Aorta (tissue), 5 donors: ENCODE data around the gene TSPAN32. TPM values are rescaled to one million over a fixed set of nuclear protein-coding genes. Genes with fewer than 3 reads are reported as not detected.
"Not testable (repeated sequence)": the region's sequence is repeated elsewhere in the genome, so short reads cannot be mapped to it uniquely, and the experiment has no call there.

Source experiments
- ATAC-seq: fragments of 200-7000 bp; cut with Tn5 transposase; one replicate; pipeline ENCODE4 v1.9.1; 2022; ENCODE audit warnings: moderate library complexity; ENCODE audit not compliant: low FRiP score
- DNase-seq, 2 donors: peaks; one replicate each; pipeline ENCODE4 v3.0.0-alpha.2; 2020
- H3K27ac ChIP-seq, 2 donors: one replicate each; pipeline ENCODE4 v1.5.1; 2013; ENCODE audit warnings: low read length in 2 of 2, mild to moderate bottlenecking in 2 of 2, moderate library complexity in 2 of 2, control low read depth in 1 of 2, inconsistent platforms in 1 of 2, low read depth in 1 of 2
- H3K27me3 ChIP-seq, 2 donors: one replicate each; pipeline ENCODE4 v1.6.1; 2013; ENCODE audit warnings: control low read depth in 1 of 2, low read length in 1 of 2, mild to moderate bottlenecking in 1 of 2, moderate library complexity in 1 of 2; ENCODE audit not compliant: insufficient read depth in 2 of 2, control insufficient read depth in 1 of 2
- H3K36me3 ChIP-seq, 2 donors: one replicate each; pipeline ENCODE4 v1.6.1; 2013; ENCODE audit warnings: control low read depth in 1 of 2, low read length in 1 of 2, mild to moderate bottlenecking in 1 of 2; ENCODE audit not compliant: insufficient read depth in 2 of 2, control insufficient read depth in 1 of 2
- H3K4me1 ChIP-seq, 2 donors: one replicate each; pipeline ENCODE4 v1.6.1; 2013; ENCODE audit warnings: low read length in 2 of 2, control low read depth in 1 of 2, mild to moderate bottlenecking in 1 of 2, moderate library complexity in 1 of 2; ENCODE audit not compliant: insufficient read depth in 2 of 2, control insufficient read depth in 1 of 2
- H3K4me3 ChIP-seq, 2 donors: one replicate each; pipeline ENCODE4 v1.5.1; 2013; ENCODE audit warnings: low read length in 2 of 2, control low read depth in 1 of 2, mild to moderate bottlenecking in 1 of 2
- H3K9me3 ChIP-seq: one replicate; pipeline ENCODE4 v1.6.1; 2013; ENCODE audit warnings: mild to moderate bottlenecking, low read length; ENCODE audit not compliant: control insufficient read depth
- WGBS, 2 donors: extraction: QIAGEN DNeasy Blood & Tissue Kit; methylation state at CpG; one replicate each; pipeline ENCODE4 v1.1.7; 2013; 5-methylcytosine and 5-hydroxymethylcytosine counted together
- intact Hi-C, 2 donors: fragments of 100-400 bp; cut with DNase I; formaldehyde crosslinking; loops; one replicate each; pipeline versions ENCODE4 v1.14.2 to v1.15.0; 2022
- polyA plus RNA-seq, 2 donors: library from polyadenylated mRNA; stranded (reverse); fragments of 200-250 nt; gene quantifications; one replicate each; pipeline ENCODE4 v1.2.3, GENCODE V29; 2013
- total RNA-seq, 2 donors: library from RNA; stranded (reverse); fragmentation: NEBNext Ultra II Directional; extraction: Animal tissue kit (Norgen Biotek cat#: 25700); gene quantifications; one replicate each; pipeline ENCODE4 v1.2.1, GENCODE V29; 2021
- donor health status: healthy with polysubstance abuse.
- donor health status: Bipolar disorder and iron deficiency.
- donor health status: DM: no; HTN: no; CAD: no.
- donor health status: DM: no; HTN: no; CAD: no.
- donor health status: DM: yes; HTN: yes; CAD: no.

TSPAN32 gene
- total and polyA plus RNA-seq, 4 donors: 0.84 to 8.7 (median 3.5) TPM; not detected in 1

DNA sequence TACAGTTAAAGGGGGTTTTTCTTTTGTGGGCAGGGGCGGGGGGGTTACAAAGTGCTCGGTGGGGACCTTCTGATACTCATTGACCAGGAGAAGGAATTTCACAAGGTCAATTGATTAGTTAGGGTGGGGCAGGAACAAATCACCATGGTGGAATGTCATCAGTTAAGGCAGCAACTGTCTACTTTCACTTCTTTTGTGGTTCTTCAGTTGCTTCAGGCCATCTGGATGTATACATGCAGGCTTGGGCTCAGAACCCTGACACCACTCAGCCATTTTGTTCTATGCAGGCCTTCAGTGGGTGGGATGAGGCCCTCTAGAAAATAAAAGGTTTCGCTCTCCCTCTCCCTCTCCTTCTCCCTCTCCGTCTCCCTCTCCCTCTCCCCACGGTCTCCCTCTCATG, 29.6 kb downstream of the TSPAN32 start:
- Histone ChIP-seq H3K9me3 (no peaks in the 10 kb centered on the region), H3K4me3 (no peak overlapping the region), H3K27me3 (no peaks in the 10 kb centered on the region), H3K4me1 (no peaks in the 10 kb centered on the region), H3K36me3 (no peaks in the 10 kb centered on the region), H3K27ac (no peak overlapping the region)
- ATAC-seq: no peak
- no peak for DNase-seq
- 95 to 97% methylated on average over 5 of the region's 5 CpGs for WGBS, 2 donors
- intact Hi-C loops: no loop called here

- DNase-seq: not testable (repeated sequence)
These were observed 30.8 kb downstream of the TSPAN32 start for GRCh38 chr11:2332569-2332968.

DNA sequence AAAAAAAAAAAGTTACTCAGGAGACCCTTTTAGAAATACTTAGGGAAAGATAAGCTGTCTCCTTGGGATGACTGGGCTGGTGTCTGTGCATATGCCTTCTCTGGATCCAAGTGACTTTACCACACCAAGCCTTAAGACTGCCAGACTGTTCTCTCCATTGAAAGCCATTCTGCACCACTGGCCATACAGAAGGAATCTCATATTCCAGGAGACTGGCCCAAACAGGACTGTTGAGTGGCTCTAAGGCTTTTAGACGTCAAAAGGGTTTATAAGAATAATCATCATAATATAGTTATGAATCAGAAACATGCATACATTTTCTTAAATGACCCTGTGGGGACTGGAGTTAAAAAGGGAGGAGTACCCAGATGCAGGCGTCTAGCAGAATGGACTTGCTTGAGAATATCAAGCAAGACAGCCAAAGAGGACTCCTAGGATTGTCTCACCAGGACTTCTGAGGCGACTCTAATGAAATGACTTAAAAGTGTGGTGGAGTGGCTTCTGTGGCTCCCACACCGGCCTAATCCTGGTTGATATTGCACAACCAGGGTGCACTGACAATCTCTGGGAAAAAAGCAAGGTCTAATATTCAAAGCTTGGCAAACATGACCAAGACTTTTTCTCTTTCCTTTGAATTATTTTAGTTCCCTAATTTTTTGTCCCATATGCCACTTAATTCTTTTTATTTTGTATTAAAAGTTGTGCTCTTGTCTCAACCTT, 31.8 kb downstream of the TSPAN32 start:
- intact Hi-C loops, ATAC-seq, H3K9me3 ChIP-seq, H3K4me3 ChIP-seq, H3K27ac ChIP-seq, H3K4me1 ChIP-seq, DNase-seq, H3K36me3 ChIP-seq, H3K27me3 ChIP-seq: not testable (repeated sequence)
- 95 to 100% methylated on average over 2 of the region's 4 CpGs for WGBS, 2 donors

More at GRCh38 chr11:2332569-2332968, 30.8 kb downstream of the TSPAN32 start:
- H3K27me3 ChIP-seq, intact Hi-C loops, H3K27ac ChIP-seq, H3K36me3 ChIP-seq, H3K4me3 ChIP-seq, ATAC-seq, H3K9me3 ChIP-seq, H3K4me1 ChIP-seq: not testable (repeated sequence)
- WGBS, 2 donors: 92 to 97% methylated on average over 14 to 29 of the region's 29 CpGs

- DNase-seq, H3K9me3 ChIP-seq, H3K4me3 ChIP-seq, intact Hi-C loops, H3K27ac ChIP-seq, H3K27me3 ChIP-seq, H3K4me1 ChIP-seq, H3K36me3 ChIP-seq, ATAC-seq: not testable (repeated sequence)
- 94 to 96% methylated on average over 17 to 18 of the region's 18 CpGs for WGBS, 2 donors
These were observed 33.5 kb downstream of the TSPAN32 start for GRCh38 chr11:2335286-2335685.

- ATAC-seq, H3K27ac ChIP-seq, H3K9me3 ChIP-seq, DNase-seq, intact Hi-C loops, H3K4me1 ChIP-seq, H3K27me3 ChIP-seq, H3K36me3 ChIP-seq, H3K4me3 ChIP-seq: not testable (repeated sequence)
- WGBS, 2 donors: 86% methylated on average over 8 of the region's 8 CpGs
These were observed 36.9 kb downstream of the TSPAN32 start for GRCh38 chr11:2338760-2339159.

GRCh38 chr11:2342557-2342956, 40.7 kb downstream of the TSPAN32 start:
- H3K27me3 ChIP-seq: no peaks in the 10 kb centered on the region
- no peak overlapping the region for H3K4me3 ChIP-seq
- WGBS, 2 donors: 92 to 98% methylated on average over 3 of the region's 3 CpGs
- H3K9me3 ChIP-seq: no peaks in the 10 kb centered on the region
- DNase-seq (no peak), ATAC-seq (no peak)
- H3K36me3 ChIP-seq: no peaks in the 10 kb centered on the region
- intact Hi-C loops: no loop called here
- no peak overlapping the region for H3K27ac ChIP-seq
- no peaks in the 10 kb centered on the region for H3K4me1 ChIP-seq

- Histone ChIP-seq H3K27ac (no peak overlapping the region), H3K4me3 (no peak overlapping the region), H3K9me3 (no peaks in the 10 kb centered on the region), H3K27me3 (no peaks in the 10 kb centered on the region), H3K4me1 (no peaks in the 10 kb centered on the region), H3K36me3 (no peaks in the 10 kb centered on the region)
- no peak for DNase-seq
- 80 to 85% methylated on average over 5 of the region's 5 CpGs for WGBS, 2 donors
- intact Hi-C loops: no loop called here
- ATAC-seq: no peak
These were observed 41.2 kb downstream of the TSPAN32 start for GRCh38 chr11:2342981-2343380.

DNA sequence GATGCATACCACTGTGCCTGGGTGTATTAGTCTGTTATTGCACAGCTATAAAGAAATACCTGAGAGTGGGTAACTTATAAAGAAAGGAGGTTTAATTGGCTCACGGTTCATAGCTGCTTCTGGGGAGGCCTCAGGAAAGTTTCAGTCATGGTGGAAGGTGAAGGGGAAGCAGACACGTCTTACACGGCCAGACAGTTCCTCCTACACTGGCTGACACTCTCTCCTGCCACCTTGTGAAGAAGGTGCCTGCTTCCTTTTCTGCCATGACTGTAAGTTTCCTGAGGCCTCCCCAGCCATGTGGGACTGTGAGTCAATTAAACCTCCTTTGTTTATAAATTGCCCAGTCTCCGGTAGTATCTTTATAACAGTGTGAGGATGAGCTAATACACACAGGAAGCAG, 41.7 kb downstream of the TSPAN32 start:
- no peak overlapping the region for H3K27ac ChIP-seq
- WGBS, 2 donors: 89 to 92% methylated on average over 4 of the region's 4 CpGs
- H3K9me3 ChIP-seq: no peaks in the 10 kb centered on the region
- DNase-seq (no peak), ATAC-seq (no peak)
- H3K27me3 ChIP-seq: no peaks in the 10 kb centered on the region
- H3K4me1 ChIP-seq: no peaks in the 10 kb centered on the region
- H3K36me3 ChIP-seq: no peaks in the 10 kb centered on the region
- H3K4me3 ChIP-seq: no peak overlapping the region
- intact Hi-C loops: no loop called here

- ATAC-seq (no peak), DNase-seq (no peak)
- Histone ChIP-seq H3K36me3 (no peaks in the 10 kb centered on the region), H3K9me3 (peaks cover 3% of the 10 kb centered on the region), H3K27ac (no peak overlapping the region), H3K4me1 (no peaks in the 10 kb centered on the region), H3K27me3 (no peaks in the 10 kb centered on the region), H3K4me3 (no peak overlapping the region)
- WGBS, 2 donors: 94 to 100% methylated on average over 2 of the region's 2 CpGs
- intact Hi-C loops: no loop called here
These were observed 43.2 kb downstream of the TSPAN32 start for GRCh38 chr11:2345050-2345449.
